ENCODE results near the gene PER3. TPM values are rescaled to one million over a fixed set of nuclear protein-coding genes. Genes with fewer than 3 reads are reported as not detected.

The PER3 gene
- total RNA-seq, 8 experiments from 2014 or later: 2.8 to 9.6 (median 3.8) TPM

DNA sequence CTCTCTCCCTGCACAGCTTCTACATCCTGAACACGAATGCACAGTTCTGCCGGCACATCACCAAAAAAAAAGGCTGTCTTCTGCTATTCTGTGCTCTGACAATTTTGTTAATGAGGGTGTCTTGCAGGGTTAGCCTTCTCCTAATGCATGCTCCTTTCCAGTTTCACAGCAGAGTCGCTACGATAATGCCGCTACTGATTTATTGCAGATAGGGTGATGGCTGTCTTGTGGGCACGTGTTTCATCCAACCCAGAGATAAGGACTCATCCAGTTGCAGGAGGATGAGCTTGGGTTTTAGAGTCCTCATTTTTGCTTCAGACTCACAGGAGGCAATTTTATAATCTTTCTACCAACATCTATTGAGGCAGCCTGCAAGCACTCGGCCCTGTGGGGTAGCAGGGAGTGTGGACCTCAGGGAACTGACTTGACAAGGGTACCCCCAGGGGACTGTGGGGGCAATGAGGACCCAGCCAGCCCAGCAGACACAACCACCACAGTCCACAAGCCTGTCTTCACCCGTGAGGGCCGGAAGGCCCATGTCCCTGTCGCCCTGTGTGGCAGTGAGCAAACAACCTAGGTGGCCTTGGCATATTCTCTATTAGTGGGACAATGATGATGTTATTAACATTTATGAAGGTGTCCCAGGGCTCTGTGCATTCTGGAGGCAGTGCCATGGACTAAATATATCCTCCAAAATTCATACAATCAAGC is 84.1 kb downstream of the PER3 start:
- no peak overlapping the region for H3K4me3 ChIP-seq
- peaks cover 6 to 17% of the 10 kb centered on the region in 2 donors for H3K4me1 ChIP-seq (replicated peaks in 1 of 2)
- H3K27ac ChIP-seq: peak overlapping the region; percentile 31 to 76
- in situ Hi-C loops (cut with MboI; ENCODE audit: low pct_unique_long_range_greater_than_20kb in 2 of 9, low sequenced_read_pairs in 9 of 9, unreplicated experiment in 9 of 9): no loop called here
- WGBS, 10 experiments: 36 to 100% (median 59%) methylated on average over 2 to 9 of the region's 10 CpGs; no CpG with 5 or more reads in 3 of the 10 experiments
- ATAC-seq (replicated peaks in 6 of 8): peak in 5 of 8 experiments; percentile 46 to 69 (median 56)

DNA sequence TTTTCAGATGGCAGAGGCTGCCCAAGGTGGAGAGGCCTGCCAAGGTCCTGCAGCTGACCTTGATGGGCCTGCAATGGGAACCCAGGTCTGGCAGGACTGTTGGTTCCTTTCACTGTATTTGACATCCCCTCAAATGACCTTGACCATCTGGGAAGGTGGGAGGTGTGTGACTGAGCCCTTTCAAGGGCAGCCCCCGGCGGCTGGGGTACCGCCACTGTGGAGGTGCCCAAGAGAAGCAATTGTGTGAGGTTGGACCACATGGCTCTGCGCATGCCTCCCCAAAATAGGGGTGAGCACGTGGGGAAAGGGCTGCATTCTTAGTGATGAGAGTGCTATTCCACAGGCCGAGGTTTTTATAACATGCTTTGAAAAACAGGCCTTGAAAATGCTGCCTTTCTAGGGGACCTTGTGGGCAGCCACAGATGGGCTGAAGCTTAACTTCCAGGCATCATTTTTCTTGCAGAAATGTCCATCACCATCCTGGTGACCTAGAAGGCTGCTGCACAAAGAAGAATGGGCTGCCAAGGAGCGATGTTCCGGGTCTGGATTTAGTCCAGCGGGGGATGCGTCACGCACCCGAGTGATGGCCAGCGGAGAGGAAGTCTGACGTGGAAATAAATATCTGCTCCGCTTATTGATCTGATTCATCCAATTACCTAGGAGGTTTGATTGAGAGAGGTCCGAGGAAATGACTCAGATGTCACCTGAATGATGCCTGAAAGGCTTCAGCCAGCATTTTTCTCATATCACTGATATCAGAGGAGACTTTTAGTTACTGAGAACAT is 85.2 kb downstream of the PER3 start:
- ATAC-seq (replicated peaks in 6 of 8): peak in 5 of 8 experiments; percentile 86 to 91 (median 90)
- Histone ChIP-seq H3K4me3 (no peak overlapping the region), H3K27ac (peak overlapping the region; percentile 76 to 77), H3K4me1 (replicated peaks in 1 of 2) (peaks cover 6 to 17% of the 10 kb centered on the region in 2 donors)
- in situ Hi-C loops (cut with MboI; ENCODE audit: low pct_unique_long_range_greater_than_20kb in 2 of 9, low sequenced_read_pairs in 9 of 9, unreplicated experiment in 9 of 9): no loop called here
- WGBS, 10 experiments: 52 to 81% (median 67%) methylated on average over 1 to 15 of the region's 16 CpGs; no CpG with 5 or more reads in 1 of the 10 experiments

DNA sequence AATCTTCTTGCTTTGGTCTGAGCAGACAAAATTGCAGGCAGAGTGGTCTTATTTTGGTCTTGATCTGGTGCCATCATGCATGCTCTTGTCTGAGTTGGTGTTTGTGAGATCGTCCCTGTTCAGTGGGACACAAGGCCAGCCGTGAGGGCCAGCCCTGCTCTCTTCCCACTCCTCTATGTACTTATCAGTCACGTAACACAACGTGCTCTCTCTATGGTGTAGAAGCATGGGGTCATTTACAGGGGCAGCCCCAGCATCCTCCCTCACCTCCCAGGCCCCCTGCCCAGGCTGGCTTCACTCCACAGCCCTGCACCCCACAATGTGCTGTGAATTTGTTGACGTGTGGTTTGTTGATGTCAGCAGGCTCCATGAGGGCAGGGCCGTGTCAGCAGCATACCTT is 87.0 kb downstream of the PER3 start:
- peaks cover 6 to 17% of the 10 kb centered on the region in 2 donors for H3K4me1 ChIP-seq (replicated peaks in 1 of 2)
- no peak overlapping the region for H3K4me3 ChIP-seq
- in situ Hi-C loops (cut with MboI; ENCODE audit: low pct_unique_long_range_greater_than_20kb in 2 of 9, low sequenced_read_pairs in 9 of 9, unreplicated experiment in 9 of 9): no loop called here
- ATAC-seq (replicated peaks in 6 of 8): no peak
- WGBS, 10 experiments: 33 to 100% (median 79%) methylated on average over 1 to 5 of the region's 6 CpGs; no CpG with 5 or more reads in 2 of the 10 experiments
- no peak overlapping the region for H3K27ac ChIP-seq

DNA sequence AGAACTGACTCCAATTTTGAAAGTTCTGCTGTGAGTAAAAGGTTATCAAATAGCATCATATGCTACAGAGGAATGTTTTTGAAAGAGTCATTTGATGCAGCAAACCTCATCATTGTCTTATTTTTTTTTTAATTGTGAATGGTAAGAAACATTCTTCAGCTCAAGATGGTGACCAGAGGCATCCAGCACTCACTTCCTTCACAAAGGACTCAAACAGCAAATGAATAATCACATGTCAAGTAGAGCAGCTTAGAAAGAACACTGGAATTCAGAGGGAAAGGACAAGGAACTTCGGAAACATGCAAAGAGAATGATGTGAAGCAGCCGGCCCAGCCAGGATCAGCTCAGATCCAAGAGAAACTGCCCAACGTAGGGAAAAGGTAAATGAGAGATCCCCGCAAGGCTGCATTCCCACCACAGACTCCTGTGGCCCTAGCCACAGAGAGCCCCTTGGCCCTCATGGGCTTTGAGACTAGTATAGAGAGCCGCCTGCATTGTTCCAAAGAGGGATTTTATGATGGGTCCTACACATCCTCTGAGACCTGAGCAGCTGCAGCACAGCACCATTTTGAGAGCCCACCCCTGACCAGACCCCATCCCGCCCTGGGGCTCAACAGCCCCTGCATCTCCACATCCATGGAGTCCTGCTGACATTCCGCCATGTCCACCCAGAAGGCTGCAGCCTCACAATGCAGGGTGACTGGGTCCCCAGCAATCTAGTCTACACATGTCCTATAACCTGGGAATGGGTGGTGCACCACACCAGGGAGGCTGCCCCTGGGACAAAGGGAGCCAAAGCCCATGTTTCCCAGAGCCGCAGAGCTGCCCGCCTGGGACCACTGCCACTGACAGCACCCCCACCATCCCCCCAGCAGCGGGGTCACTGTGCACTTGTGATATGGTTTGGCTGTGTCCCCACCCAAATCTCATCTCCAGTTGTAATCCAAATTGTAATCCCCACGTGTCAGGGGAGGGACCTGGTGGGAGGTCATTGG is 90.0 kb downstream of the PER3 start:
- ATAC-seq (replicated peaks in 6 of 8): no peak
- in situ Hi-C loops (cut with MboI; ENCODE audit: low pct_unique_long_range_greater_than_20kb in 2 of 9, low sequenced_read_pairs in 9 of 9, unreplicated experiment in 9 of 9): no loop called here
- H3K4me1 ChIP-seq (replicated peaks in 1 of 2): peaks cover 3 to 9% of the 10 kb centered on the region in 2 donors
- no peak overlapping the region for H3K27ac ChIP-seq
- WGBS, 10 experiments: 40 to 88% (median 69%) methylated on average over 1 to 8 of the region's 11 CpGs; no CpG with 5 or more reads in 1 of the 10 experiments
- no peak overlapping the region for H3K4me3 ChIP-seq

DNA sequence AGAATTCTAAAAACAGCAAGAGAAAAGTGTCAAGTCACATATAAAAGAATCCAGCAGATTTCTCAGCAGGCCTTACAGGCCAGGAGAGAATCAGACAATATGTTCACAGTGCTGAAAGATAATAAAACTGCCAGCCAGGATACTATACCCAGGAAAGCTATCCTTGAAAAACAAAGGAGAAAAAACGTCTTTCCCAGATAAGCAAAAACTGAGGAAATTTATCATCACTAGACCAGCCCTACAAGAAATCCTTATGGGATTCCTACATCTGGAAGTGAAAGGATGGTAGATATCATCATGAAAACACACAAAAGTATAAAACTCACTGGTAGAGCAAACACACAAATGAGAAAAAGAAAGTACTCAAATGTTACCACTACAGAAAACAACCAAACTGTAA is 93.9 kb downstream of the PER3 start:
- in situ Hi-C loops (cut with MboI; ENCODE audit: low pct_unique_long_range_greater_than_20kb in 2 of 9, low sequenced_read_pairs in 9 of 9, unreplicated experiment in 9 of 9): no loop called here
- no peak for ATAC-seq (replicated peaks in 6 of 8)
- 0 to 83% (median 50%) methylated on average over 1 of the region's 1 CpG for WGBS, 10 experiments
- Histone ChIP-seq H3K27ac (no peak overlapping the region), H3K4me3 (no peak overlapping the region), H3K4me1 (replicated peaks in 1 of 2) (no peaks in the 10 kb centered on the region)

DNA sequence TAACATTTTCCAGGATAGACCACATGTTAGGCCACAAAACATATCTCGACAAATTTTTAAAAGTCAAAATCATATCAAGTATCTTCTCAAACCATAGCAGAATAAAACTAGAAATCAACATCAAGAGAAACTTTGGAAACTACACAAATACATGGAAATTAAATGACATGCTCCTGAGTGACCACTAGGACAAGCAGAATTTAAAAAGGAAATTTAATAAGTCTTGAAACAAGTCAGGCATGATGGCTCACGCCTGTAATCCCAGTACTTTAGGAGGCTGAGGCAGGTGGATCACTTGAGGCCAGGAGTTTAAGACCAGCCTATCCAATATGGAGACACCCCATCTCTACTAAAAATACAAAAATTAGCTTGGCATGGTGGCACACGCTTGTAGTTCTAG is 95.1 kb downstream of the PER3 start:
- Histone ChIP-seq H3K4me3 (no peak overlapping the region), H3K4me1 (replicated peaks in 1 of 2) (no peaks in the 10 kb centered on the region), H3K27ac (no peak overlapping the region)
- ATAC-seq (replicated peaks in 6 of 8): no peak
- 25 to 100% (median 82%) methylated on average over 1 to 3 of the region's 3 CpGs for WGBS, 10 experiments
- in situ Hi-C loops (cut with MboI; ENCODE audit: low pct_unique_long_range_greater_than_20kb in 2 of 9, low sequenced_read_pairs in 9 of 9, unreplicated experiment in 9 of 9): no loop called here

DNA sequence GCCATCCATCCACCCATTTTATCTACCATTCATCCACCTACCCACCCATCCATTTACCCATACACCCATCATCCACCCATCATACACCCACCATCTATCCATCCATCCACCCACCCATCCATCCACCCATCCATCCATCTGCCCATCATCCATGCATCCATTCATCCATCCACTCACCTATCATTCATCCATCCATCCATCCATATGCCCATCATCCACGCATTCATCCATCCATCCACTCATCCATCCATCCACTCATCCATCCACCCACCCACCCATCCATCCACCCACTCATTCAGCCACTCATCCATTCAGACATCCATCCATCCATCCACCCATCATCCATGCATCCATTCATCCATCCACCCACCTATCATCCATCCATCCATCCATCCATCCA is 100.7 kb downstream of the PER3 start:
- peaks cover 0 to 3% of the 10 kb centered on the region in 2 donors for H3K4me1 ChIP-seq (replicated peaks in 1 of 2)
- in situ Hi-C loops (cut with MboI; ENCODE audit: low pct_unique_long_range_greater_than_20kb in 2 of 9, low sequenced_read_pairs in 9 of 9, unreplicated experiment in 9 of 9): no loop called here
- H3K27ac ChIP-seq: no peak overlapping the region
- 40 to 100% (median 80%) methylated on average over 1 of the region's 1 CpG; no CpG with 5 or more reads in 3 of the 10 experiments for WGBS, 10 experiments
- no peak for ATAC-seq (replicated peaks in 6 of 8)
- no peak overlapping the region for H3K4me3 ChIP-seq

DNA sequence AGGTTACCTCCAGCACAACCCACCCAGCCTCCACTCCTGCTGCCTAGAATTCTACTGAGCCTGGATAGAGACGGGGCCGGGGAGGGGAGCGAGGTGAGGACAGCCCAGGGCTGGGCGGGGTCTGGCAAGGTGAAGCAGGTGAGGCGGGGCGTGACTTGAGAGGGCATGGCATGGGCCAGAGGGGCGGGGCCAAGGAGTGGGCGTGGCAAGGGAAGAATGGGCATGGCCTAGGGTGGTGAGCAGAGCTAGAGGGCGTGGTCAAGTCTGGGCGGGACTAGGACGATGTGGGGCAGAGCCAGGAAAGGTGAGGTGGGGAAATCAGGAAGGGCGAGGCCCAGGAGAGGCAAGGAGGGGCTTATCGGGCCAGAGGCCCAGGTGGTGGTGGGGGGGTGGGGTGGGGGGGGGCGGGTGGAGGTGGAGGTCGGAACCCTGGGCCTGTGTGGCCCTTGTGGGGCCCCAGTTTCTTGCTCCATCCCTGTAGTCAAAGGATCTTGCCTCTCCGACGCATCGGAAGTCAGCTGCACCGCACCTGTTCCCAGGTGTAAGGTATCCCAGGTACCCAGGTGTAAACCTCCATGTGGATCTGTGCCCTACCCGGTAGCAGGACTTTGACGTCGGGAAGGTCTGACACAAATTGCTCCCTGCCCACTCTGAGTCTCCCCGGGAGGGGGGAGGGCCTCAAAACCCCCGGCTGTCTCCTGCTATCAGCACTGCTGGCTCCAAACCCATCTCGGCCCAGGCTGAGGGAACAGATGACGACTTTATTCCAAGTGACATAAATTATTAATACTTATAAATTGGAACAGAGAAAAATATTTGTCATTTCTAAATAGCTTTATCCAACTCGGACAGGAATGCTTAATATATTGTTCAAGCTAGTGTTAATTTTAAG is 101.7 kb downstream of the PER3 start:
- Histone ChIP-seq H3K4me3 (no peak overlapping the region), H3K4me1 (replicated peaks in 1 of 2) (peaks cover 0 to 3% of the 10 kb centered on the region in 2 donors), H3K27ac (no peak overlapping the region)
- WGBS, 10 experiments: 24 to 91% (median 58%) methylated on average over 2 to 9 of the region's 27 CpGs; no CpG with 5 or more reads in 2 of the 10 experiments
- ATAC-seq (replicated peaks in 6 of 8): peak in 1 of 8 experiments; percentile 21
- in situ Hi-C loops (cut with MboI; ENCODE audit: low pct_unique_long_range_greater_than_20kb in 2 of 9, low sequenced_read_pairs in 9 of 9, unreplicated experiment in 9 of 9): no loop called here

DNA sequence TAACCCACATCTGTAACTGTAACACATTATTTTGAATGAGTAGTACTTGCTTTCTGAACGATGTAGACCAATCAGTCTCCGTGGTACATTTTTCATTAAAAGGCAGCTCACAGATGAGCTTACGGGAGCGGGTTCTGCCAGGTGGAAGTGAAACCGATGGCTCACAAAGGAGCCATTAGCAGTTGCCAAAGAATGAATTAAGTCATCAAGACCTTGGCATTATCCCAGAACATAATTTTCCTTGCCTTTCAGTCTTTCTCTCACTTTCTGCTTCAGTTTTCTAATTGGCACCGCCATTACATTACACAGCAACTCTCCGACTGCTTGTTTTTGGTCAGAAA is 102.3 kb downstream of the PER3 start:
- Histone ChIP-seq H3K4me1 (replicated peaks in 1 of 2) (peaks cover 0 to 3% of the 10 kb centered on the region in 2 donors), H3K27ac (no peak overlapping the region), H3K4me3 (no peak overlapping the region)
- WGBS, 10 experiments: 0 to 90% (median 78%) methylated on average over 1 to 7 of the region's 7 CpGs; no CpG with 5 or more reads in 1 of the 10 experiments
- ATAC-seq (replicated peaks in 6 of 8): peak in 2 of 8 experiments; percentile 27 to 53
- in situ Hi-C loops (cut with MboI; ENCODE audit: low pct_unique_long_range_greater_than_20kb in 2 of 9, low sequenced_read_pairs in 9 of 9, unreplicated experiment in 9 of 9): no loop called here

DNA sequence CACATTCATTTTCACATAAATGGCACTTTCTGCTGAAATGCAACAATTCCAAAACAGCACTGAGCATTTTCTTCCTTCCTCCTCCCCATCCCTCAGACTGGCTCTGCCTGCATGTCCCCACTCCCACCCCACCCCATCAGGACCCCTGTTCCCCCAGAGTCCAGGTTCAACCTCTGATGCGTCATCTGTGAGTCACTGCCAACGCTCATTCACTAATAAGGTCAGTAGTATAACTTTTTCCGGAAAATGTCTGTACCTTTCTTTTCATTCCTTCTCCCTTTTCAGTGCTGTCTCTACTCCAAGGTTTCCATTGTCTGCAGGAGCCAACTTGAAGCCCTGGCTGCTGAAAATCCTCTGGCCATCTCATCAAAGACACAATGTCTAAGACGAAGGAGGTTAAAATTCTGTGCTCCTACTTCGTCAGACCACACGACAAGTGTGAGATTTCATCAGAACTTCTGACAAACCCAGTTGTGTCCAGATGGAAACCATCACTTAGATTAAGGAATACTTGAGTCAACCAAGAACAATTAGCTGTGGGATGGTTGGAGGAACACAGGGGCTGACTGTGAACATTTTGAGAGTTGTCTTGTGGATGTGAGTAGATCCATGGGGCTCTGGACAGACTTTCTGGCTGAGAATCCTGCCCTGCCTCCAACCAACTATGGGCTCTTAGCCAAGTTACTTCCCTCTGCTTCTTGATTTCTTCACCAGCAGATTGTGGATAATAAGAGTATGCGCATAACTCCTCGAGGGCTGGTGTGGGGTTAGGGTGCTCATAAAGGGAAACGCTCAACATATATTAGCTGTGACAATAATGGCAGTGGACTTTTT is 104.4 kb downstream of the PER3 start:
- peaks cover 0 to 3% of the 10 kb centered on the region in 2 donors for H3K4me1 ChIP-seq (replicated peaks in 1 of 2)
- peak in 3 of 8 experiments; percentile 68 to 90 (median 83) for ATAC-seq (replicated peaks in 6 of 8)
- H3K4me3 ChIP-seq: no peak overlapping the region
- H3K27ac ChIP-seq: no peak overlapping the region
- in situ Hi-C loops (cut with MboI; ENCODE audit: low pct_unique_long_range_greater_than_20kb in 2 of 9, low sequenced_read_pairs in 9 of 9, unreplicated experiment in 9 of 9): no loop called here
- WGBS, 10 experiments: 28 to 88% (median 77%) methylated on average over 3 to 8 of the region's 9 CpGs

DNA sequence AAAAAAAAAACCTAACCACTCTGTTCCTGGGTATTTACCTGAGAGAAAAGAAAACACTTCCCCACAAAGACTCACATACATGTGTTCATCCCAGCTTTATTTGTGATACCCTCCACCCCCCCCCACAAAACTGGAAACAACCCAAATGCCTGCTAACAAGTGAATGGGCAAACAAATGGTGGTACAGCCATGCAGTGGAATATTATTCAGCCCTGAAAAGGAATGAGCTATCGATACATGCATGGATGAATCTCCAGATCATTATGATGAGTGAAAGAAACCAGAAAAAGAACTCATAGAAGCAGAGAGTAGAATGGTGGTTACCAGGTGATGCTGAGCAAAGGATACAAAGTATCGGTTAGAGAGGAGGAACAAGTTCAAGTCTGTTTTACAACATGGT is 106.8 kb downstream of the PER3 start:
- WGBS, 10 experiments: 77 to 100% (median 95%) methylated on average over 1 to 2 of the region's 2 CpGs; no CpG with 5 or more reads in 1 of the 10 experiments
- Histone ChIP-seq H3K4me3 (no peak overlapping the region), H3K4me1 (replicated peaks in 1 of 2) (peaks cover 0 to 3% of the 10 kb centered on the region in 2 donors), H3K27ac (no peak overlapping the region)
- in situ Hi-C loops (cut with MboI; ENCODE audit: low pct_unique_long_range_greater_than_20kb in 2 of 9, low sequenced_read_pairs in 9 of 9, unreplicated experiment in 9 of 9): no loop called here
- no peak for ATAC-seq (replicated peaks in 6 of 8)

Data from motor neuron (in vitro differentiated cells).